DND-41 (cell line): ENCODE data around the gene BCAS2.

Experiments
- ATAC-seq: fragments of 200-7000 bp; cut with Tn5 transposase; 3 replicates; pipeline ENCODE4 v1.9.1; 2021; ENCODE audit warnings: low read depth; ENCODE audit not compliant: insufficient read depth
- DNase-seq: peaks from one replicate; pipeline ENCODE4 v3.0.0-alpha.2; 2020
- H2AFZ ChIP-seq: 2 replicates; pipeline ENCODE4 v1.6.0; 2012; ENCODE audit warnings: low read depth, low read length
- H3K27ac ChIP-seq: 2 replicates; pipeline ENCODE4 v1.5.1; 2012; ENCODE audit warnings: low read length, inconsistent platforms
- H3K27me3 ChIP-seq: fragments of 200-600 bp; sonication (generic); 2 replicates; pipeline ENCODE4 v1.6.0; 2012; ENCODE audit warnings: low read length, mild to moderate bottlenecking, inconsistent platforms; ENCODE audit not compliant: insufficient read depth, poor library complexity
- H3K36me3 ChIP-seq: 2 replicates; pipeline ENCODE4 v1.5.1; 2012; ENCODE audit warnings: low read length, inconsistent platforms; ENCODE audit not compliant: insufficient read depth
- H3K4me1 ChIP-seq: 2 replicates; pipeline ENCODE4 v1.5.1; 2012; ENCODE audit warnings: mild to moderate bottlenecking, low read length; ENCODE audit not compliant: insufficient read depth
- H3K4me2 ChIP-seq: 2 replicates; pipeline ENCODE4 v1.6.0; 2012; ENCODE audit warnings: mild to moderate bottlenecking, moderate library complexity, low read length, inconsistent platforms; ENCODE audit not compliant: insufficient read depth
- H3K4me3 ChIP-seq, 2 experiments: fragments of 200-600 bp in 1 of 2; shearing (Covaris generic) in 1 of 2; 2 replicates each; pipeline ENCODE4 v1.5.1; 2012 to 2016; ENCODE audit warnings: inconsistent platforms in 2 of 2, low read length in 2 of 2, mild to moderate bottlenecking in 2 of 2, low read depth in 1 of 2, moderate library complexity in 1 of 2
- H3K79me2 ChIP-seq: 2 replicates; pipeline ENCODE4 v1.6.0; 2012; ENCODE audit warnings: low read length, inconsistent platforms; ENCODE audit not compliant: insufficient read depth
- H3K9ac ChIP-seq: 2 replicates; pipeline ENCODE4 v1.6.0; 2012; ENCODE audit warnings: low read depth, mild to moderate bottlenecking, inconsistent platforms, low read length, moderate library complexity
- H3K9me3 ChIP-seq: 2 replicates; pipeline ENCODE4 v1.5.1; 2012; ENCODE audit warnings: low read length, moderate library complexity, mild to moderate bottlenecking, inconsistent platforms; ENCODE audit not compliant: insufficient read depth, severe bottlenecking
- H4K20me1 ChIP-seq: 2 replicates; pipeline ENCODE4 v1.6.0; 2012; ENCODE audit warnings: low read length; ENCODE audit not compliant: insufficient read depth
- EZH2 ChIP-seq: IDR thresholded peaks from 3 replicates; pipeline ENCODE4 v1.6.1; 2012; ENCODE audit warnings: borderline replicate concordance, low read depth, mild to moderate bottlenecking, moderate library complexity, low read length, inconsistent platforms; ENCODE audit not compliant: severe bottlenecking
- TF ChIP-seq, protein P1 (sequence below): IDR thresholded peaks from 2 replicates; pipeline ENCODE4 v1.5.1; 2012; ENCODE audit warnings: borderline replicate concordance, low read length, moderate library complexity, mild to moderate bottlenecking; ENCODE audit not compliant: poor library complexity, severe bottlenecking; ENCODE audit errors: extremely low read depth

The BCAS2 gene

DNA sequence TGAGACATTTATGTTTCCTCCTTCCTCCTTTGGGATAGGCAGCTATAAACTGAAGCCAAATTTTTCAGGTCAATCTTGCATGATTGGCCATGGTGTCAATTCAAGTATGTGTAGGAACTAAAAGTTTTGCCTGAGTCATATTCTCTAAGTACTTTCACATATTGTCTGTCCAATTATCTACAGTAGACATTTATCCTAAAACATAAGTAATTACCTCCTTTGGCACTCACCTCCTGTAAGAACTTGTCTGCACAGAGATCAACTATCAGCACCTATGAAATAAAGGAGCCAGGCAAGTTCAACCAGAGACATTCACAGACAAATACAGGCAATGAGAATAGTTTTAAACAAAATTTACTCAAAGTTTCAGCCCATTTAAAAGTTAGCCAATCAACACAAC lies 14.2 kb upstream of the BCAS2 start:
- no peak for DNase-seq
- H4K20me1 ChIP-seq = no peaks in the 10 kb centered on the region
- no peaks in the 10 kb centered on the region for H3K36me3 ChIP-seq
- no peak overlapping the region for H3K4me3 ChIP-seq
- ATAC-seq = no peak
- TF ChIP-seq EZH2 = no peak
- TF ChIP-seq, protein P1, sequence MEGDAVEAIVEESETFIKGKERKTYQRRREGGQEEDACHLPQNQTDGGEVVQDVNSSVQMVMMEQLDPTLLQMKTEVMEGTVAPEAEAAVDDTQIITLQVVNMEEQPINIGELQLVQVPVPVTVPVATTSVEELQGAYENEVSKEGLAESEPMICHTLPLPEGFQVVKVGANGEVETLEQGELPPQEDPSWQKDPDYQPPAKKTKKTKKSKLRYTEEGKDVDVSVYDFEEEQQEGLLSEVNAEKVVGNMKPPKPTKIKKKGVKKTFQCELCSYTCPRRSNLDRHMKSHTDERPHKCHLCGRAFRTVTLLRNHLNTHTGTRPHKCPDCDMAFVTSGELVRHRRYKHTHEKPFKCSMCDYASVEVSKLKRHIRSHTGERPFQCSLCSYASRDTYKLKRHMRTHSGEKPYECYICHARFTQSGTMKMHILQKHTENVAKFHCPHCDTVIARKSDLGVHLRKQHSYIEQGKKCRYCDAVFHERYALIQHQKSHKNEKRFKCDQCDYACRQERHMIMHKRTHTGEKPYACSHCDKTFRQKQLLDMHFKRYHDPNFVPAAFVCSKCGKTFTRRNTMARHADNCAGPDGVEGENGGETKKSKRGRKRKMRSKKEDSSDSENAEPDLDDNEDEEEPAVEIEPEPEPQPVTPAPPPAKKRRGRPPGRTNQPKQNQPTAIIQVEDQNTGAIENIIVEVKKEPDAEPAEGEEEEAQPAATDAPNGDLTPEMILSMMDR = no peak
- H3K27ac ChIP-seq = no peak overlapping the region
- H3K9me3 ChIP-seq = no peaks in the 10 kb centered on the region
- H3K27me3 ChIP-seq = peaks cover 12% of the 10 kb centered on the region
- no peak overlapping the region for H2AFZ ChIP-seq
- H3K79me2 ChIP-seq = no peaks in the 10 kb centered on the region
- H3K4me1 ChIP-seq = no peaks in the 10 kb centered on the region
- no peak overlapping the region for H3K4me2 ChIP-seq
- H3K9ac ChIP-seq = no peak overlapping the region

DNA sequence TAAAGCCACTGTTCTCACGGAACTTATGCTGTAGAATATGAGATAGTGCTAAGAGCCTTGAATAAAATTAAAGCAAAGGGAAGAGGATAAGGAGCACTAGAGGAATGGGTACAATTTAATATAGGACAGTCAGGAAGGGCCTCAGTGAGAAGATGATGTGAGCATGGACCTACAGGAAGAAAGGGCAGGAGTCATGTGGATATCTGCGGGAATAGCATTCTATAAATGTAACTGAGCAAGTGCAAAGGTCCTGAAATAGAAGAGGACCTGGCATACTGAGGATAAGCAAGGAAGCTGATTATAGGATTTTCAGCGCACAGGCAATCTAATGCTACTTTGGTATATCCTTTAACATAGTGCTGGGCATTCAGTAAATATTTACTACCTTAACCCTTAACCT lies 12.6 kb upstream of the BCAS2 start:
- Histone ChIP-seq H3K27ac (no peak overlapping the region), H3K9ac (no peak overlapping the region), H4K20me1 (no peaks in the 10 kb centered on the region), H3K36me3 (no peaks in the 10 kb centered on the region), H2AFZ (no peak overlapping the region), H3K4me1 (no peaks in the 10 kb centered on the region), H3K9me3 (no peaks in the 10 kb centered on the region), H3K79me2 (no peaks in the 10 kb centered on the region), H3K4me3 (no peak overlapping the region), H3K27me3 (peaks cover 12% of the 10 kb centered on the region), H3K4me2 (no peak overlapping the region)
- TF ChIP-seq EZH2 = no peak
- TF ChIP-seq, protein P1 = no peak
- no peak for ATAC-seq
- DNase-seq = no peak

DNA sequence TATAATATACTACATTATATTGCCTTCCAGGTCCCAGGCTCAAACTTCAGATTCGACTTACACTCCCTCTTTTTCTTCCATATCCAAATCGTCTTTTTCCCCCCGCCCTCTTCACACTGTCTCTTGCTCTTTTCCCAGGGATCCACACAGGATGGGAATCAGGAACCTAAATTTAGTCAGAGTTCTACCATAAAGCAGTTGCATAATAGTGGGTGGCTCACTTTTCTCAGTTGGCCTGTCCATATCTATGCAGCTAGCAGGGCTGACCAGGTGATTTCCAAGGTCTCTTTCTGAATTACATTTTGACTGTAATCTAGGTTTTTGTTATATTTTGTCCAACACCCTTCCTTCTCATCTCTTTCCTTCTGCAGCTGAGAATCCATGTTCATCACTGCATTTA lies 7.7 kb upstream of the BCAS2 start:
- Histone ChIP-seq H3K27ac (no peak overlapping the region), H3K27me3 (peaks cover 12% of the 10 kb centered on the region), H4K20me1 (no peaks in the 10 kb centered on the region), H3K4me2 (no peak overlapping the region), H3K36me3 (no peaks in the 10 kb centered on the region), H3K4me3 (no peak overlapping the region), H3K9me3 (no peaks in the 10 kb centered on the region), H3K4me1 (no peaks in the 10 kb centered on the region), H3K79me2 (no peaks in the 10 kb centered on the region), H2AFZ (no peak overlapping the region), H3K9ac (no peak overlapping the region)
- DNase-seq = no peak
- no peak for ATAC-seq
- TF ChIP-seq EZH2 = no peak
- TF ChIP-seq, protein P1 = no peak

DNA sequence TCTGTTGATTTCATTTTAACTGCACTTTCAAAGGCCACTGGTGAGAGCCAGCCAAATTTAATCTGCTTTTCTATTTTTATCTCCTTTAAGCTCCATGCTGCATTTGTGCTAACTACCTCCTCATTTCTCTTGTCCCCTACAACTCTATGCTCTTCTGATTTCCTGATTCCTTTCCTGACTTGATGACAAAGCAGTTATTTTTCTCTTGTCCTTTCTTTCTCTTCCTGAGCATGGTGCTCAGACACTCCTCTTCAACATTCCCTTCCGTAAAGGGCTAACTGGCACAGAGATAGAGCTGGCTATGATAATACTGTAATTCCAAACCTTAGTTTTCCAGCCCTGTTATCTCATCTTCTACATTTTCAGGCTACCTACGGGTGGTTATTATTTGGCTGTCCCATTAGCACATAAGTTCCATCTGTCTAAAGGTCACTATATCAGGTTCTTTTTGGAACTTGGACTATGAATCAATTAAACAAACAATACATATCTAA lies 6.8 kb upstream of the BCAS2 start:
- TF ChIP-seq, protein P1 = no peak
- TF ChIP-seq EZH2 = no peak
- Histone ChIP-seq H3K36me3 (no peaks in the 10 kb centered on the region), H3K9me3 (no peaks in the 10 kb centered on the region), H3K4me2 (no peak overlapping the region), H3K79me2 (no peaks in the 10 kb centered on the region), H4K20me1 (no peaks in the 10 kb centered on the region), H2AFZ (no peak overlapping the region), H3K9ac (no peak overlapping the region), H3K27ac (no peak overlapping the region), H3K27me3 (peaks cover 10% of the 10 kb centered on the region), H3K4me1 (no peaks in the 10 kb centered on the region), H3K4me3 (no peak overlapping the region)
- ATAC-seq (no peak), DNase-seq (no peak)
